Motor neuron (in vitro differentiated cells): ENCODE measurements around the gene ZDHHC17. TPM values are rescaled to one million over a fixed set of nuclear protein-coding genes. Genes with fewer than 3 reads are reported as not detected.
A peak's percentile ranks its signal among the peaks of the same experiment; 100 is the strongest.

Experiments
- ATAC-seq, 8 experiments: fragments of 200-7000 bp; cut with Tn5 transposase; replicated peaks in 6 of 8; 2 replicates each; pipeline ENCODE4 v1.8.0; 2021; ENCODE audit warnings: mild to moderate bottlenecking in 8 of 8, moderate library complexity in 8 of 8
- H3K27ac ChIP-seq, 2 donors: fragments of 250-450 bp; sonication (Bioruptor Pico); 2 replicates each; pipeline ENCODE4 v1.9.0; 2021; ENCODE audit warnings: antibody characterized with exemption in 2 of 2, mild to moderate bottlenecking in 2 of 2, moderate library complexity in 1 of 2
- H3K4me1 ChIP-seq, 2 donors: fragments of 250-450 bp; sonication (Bioruptor Pico); replicated peaks in 1 of 2; 2 replicates each; pipeline ENCODE4 v1.6.1; 2021; ENCODE audit warnings: antibody characterized with exemption in 2 of 2, mild to moderate bottlenecking in 2 of 2, moderate library complexity in 1 of 2
- H3K4me3 ChIP-seq, 5 donors: fragments of 250-450 bp; sonication (Bioruptor Pico); 2 replicates each; pipeline ENCODE4 v1.9.0; 2021; ENCODE audit warnings: antibody characterized with exemption in 5 of 5, mild to moderate bottlenecking in 5 of 5, moderate library complexity in 4 of 5
- WGBS, 10 experiments: fragments of 450-650 bp; shearing (Covaris generic); methylation state at CpG; one replicate each; pipeline ENCODE4 v1.0.0; 2022; 5-methylcytosine and 5-hydroxymethylcytosine counted together
- in situ Hi-C, 9 experiments: fragments of 400-800 bp; cut with MboI; loops; one replicate each; pipeline ENCODE4 v1.15.0; 2021; ENCODE audit warnings: low sequenced_read_pairs in 9 of 9, low pct_unique_long_range_greater_than_20kb in 2 of 9; ENCODE audit not compliant: unreplicated experiment in 9 of 9
- total RNA-seq, 8 experiments: library from RNA; unstranded; fragments of 300-600 nt; gene quantifications; 2 replicates each; pipeline versions ENCODE4 v1.2.3 to v1.2.4, GENCODE V29; 2022

Gene ZDHHC17
- total RNA-seq, 8 experiments from 2014 or later = 25.8 to 77.5 (median 58.1) TPM

DNA sequence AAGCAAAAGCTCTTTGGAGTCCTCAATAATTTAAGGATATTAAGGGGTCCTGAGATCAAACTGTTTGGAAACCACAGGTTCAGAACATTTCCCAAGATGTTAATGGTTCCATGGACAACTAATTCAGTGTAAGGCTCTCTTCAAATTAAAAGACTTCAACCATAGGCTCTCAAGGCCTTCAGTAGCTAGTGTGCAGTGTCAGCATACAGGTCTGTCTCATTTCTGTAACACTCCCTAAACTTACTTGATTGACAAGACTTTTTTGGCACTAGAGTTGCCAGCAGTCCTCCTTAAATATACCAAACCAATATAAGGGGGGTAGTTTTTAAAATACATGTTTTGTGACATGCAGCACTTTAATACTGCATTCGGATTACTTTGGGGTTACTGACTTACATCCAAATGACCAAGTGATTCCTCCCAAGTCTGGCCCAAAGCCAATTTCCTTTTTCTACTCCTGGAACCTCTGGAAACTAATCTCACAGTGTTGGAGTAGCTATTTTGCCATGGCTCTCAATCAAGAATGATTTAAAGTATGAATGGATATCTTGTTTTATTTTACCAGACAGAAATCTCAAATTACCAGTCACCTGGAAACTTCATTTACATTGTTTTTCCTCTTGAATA, 92.2 kb downstream of the ZDHHC17 start:
- no peak for ATAC-seq
- in situ Hi-C loops = no loop called here
- Histone ChIP-seq H3K27ac (no peak overlapping the region), H3K4me3 (no peak overlapping the region), H3K4me1 (peaks cover 0 to 8% of the 10 kb centered on the region in 2 donors)
- 67 to 100% (median 100%) methylated on average over 1 of the region's 1 CpG; no CpG with 5 or more reads in 4 of the 10 experiments for WGBS, 10 experiments

DNA sequence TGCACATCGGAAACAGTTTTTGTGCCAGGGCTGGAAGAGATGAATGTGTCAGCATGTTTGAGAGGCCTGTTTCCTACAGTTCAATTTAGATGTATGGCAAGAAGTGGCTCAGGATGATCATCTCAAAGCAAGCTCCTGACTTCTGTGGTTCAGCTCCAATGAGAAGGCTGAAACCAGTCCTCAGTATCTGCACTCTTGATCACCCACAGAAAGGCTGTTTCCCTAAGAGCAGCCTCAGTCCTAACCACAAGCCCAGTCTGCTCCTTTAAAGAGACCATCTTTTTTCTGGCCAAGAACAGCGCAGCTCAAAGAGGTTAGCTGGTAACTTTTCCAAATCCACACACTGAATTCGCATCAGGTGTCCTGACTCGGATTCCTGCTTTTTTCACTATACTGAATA, 95.7 kb downstream of the ZDHHC17 start:
- no peak for ATAC-seq
- WGBS, 10 experiments = 43 to 100% (median 92%) methylated on average over 1 to 4 of the region's 4 CpGs; no CpG with 5 or more reads in 1 of the 10 experiments
- in situ Hi-C loops = no loop called here
- Histone ChIP-seq H3K4me1 (peaks cover 3 to 16% of the 10 kb centered on the region in 2 donors), H3K27ac (peak overlapping the region in 1 of 2 donors; percentile 27), H3K4me3 (no peak overlapping the region)

DNA sequence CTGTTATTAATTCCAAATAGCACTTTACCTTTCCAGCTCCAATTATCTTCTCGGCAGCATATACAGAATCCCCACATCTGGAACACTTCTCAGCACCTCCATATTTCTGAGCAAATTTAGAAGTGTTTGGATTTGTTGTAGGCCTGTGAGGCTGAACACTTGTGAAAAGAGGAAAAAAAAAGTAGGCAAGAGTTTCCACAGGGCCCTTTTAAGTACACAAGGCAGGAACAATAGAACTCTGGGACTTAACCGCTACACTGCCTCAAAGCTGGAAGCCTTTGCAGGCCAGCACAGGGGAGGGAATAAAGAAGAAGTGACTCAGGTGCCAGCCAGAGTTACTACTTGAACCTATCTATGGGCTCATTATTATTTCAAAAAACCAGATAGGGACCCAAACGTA, 96.3 kb downstream of the ZDHHC17 start:
- Histone ChIP-seq H3K4me3 (no peak overlapping the region), H3K27ac (peak overlapping the region in 1 of 2 donors; percentile 27), H3K4me1 (peaks cover 5 to 22% of the 10 kb centered on the region in 2 donors)
- 57 to 100% (median 92%) methylated on average over 1 to 3 of the region's 3 CpGs; no CpG with 5 or more reads in 2 of the 10 experiments for WGBS, 10 experiments
- peak in 5 of 8 experiments; percentile 29 to 82 (median 52) for ATAC-seq
- in situ Hi-C loops = no loop called here

DNA sequence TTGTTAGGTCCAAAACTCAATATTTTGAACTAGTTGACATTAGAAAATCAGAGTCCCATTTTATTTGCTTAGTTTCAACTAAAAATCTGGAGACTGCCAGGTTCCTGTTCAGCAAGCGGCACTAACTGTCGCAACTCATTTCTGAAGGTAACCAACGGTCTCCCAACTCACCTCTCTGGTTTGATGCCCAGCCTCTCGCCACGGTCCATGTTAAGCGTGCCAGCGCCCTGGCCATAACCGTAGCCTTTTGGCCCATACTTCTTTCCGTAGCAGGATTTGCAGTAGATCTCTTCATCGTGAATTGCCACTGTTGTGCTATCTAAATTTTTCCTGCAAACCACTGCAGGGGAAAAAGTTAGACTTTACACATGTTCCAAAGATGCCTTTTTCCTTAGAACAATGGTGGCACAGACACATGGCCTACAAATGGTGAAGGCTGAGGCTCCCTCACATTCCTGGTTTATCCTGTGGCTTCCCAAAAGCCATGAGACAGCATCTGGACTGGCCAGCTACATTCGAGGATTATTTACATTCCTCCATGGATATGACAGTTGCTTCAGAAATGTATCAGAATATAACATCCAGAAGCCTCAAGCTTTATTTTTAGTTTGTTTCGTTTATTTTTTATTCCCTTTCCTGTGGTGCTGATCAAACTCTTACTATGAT, 99.2 kb downstream of the ZDHHC17 start:
- Histone ChIP-seq H3K27ac (no peak overlapping the region), H3K4me3 (no peak overlapping the region), H3K4me1 (peaks cover 23 to 36% of the 10 kb centered on the region in 2 donors)
- 17 to 90% (median 81%) methylated on average over 1 to 9 of the region's 12 CpGs for WGBS, 10 experiments
- in situ Hi-C loops = no loop called here
- ATAC-seq = peak in 3 of 8 experiments; percentile 52 to 70 (median 57)

GRCh38 chr12:76863837-76864236, 99.9 kb downstream of the ZDHHC17 start:
- peak in 2 of 8 experiments; percentile 8 to 17 for ATAC-seq
- Histone ChIP-seq H3K4me1 (peaks cover 26 to 39% of the 10 kb centered on the region in 2 donors), H3K27ac (no peak overlapping the region), H3K4me3 (no peak overlapping the region)
- 0 to 61% (median 37%) methylated on average over 2 to 4 of the region's 4 CpGs for WGBS, 10 experiments
- in situ Hi-C loops = no loop called here

DNA sequence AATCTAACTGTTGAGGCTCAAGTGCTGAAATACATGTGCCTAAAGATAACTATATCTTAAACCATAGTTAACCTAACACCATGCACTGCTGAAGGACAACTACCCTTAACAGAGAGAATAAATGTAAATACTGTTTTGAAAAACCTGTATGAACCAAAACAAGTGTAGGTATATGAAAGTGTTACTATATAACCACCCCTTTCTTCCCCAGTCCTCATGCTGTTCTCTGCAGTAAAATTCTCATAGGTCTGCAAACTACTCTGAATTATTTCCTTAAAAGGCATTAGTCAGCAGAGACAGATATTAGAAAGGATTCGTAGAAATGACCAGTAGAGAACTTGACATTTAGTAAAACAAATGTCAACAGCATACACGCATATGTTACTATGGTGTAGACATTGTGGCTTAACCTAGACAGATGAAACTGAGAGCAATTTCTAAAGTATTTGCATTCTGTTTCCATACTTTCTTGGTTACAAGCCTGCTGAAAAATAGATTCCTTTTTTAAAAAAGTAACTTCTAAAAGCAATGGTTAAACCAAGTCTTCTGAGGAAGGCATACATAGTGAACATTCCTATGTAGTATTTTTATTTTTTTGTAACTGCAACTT, 101.0 kb downstream of the ZDHHC17 start:
- H3K4me1 ChIP-seq = peaks cover 35 to 47% of the 10 kb centered on the region in 2 donors
- WGBS, 10 experiments = 60 to 100% (median 90%) methylated on average over 2 of the region's 2 CpGs; no CpG with 5 or more reads in 1 of the 10 experiments
- no peak for ATAC-seq
- in situ Hi-C loops = no loop called here
- H3K27ac ChIP-seq = no peak overlapping the region
- H3K4me3 ChIP-seq = no peak overlapping the region

DNA sequence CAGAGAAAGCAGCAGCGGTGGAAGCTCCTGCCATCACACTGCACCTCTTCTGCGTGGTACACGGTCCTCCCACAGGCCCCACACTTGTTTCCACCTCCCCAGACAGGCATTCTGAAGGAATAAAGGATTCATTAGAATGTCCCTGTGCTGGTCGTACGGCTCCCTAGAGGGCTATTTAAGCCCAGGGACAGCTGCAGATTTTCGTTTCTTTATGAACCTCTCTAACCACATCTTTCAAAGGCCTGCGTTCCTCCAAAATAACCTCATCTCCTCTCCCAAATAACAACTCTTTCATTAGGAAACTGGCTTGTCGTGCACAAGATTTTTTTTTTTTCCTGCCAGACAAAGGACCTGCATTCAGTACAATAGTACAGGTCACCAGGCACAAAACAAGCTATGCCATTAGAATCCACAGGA, 102.2 kb downstream of the ZDHHC17 start:
- H3K4me3 ChIP-seq = peak overlapping the region in 3 of 5 donors; percentile 1 to 5 (median 3)
- peak in 6 of 8 experiments; percentile 7 to 89 (median 82) for ATAC-seq
- peak overlapping the region; percentile 16 to 53 for H3K27ac ChIP-seq
- 0 to 67% (median 15%) methylated on average over 1 to 8 of the region's 8 CpGs; no CpG with 5 or more reads in 3 of the 10 experiments for WGBS, 10 experiments
- in situ Hi-C loops = no loop called here
- H3K4me1 ChIP-seq = peaks cover 40 to 42% of the 10 kb centered on the region in 2 donors

GRCh38 chr12:76866726-76867125, 102.8 kb downstream of the ZDHHC17 start:
- peak in 5 of 8 experiments; percentile 11 to 74 (median 42) for ATAC-seq
- Histone ChIP-seq H3K27ac (peak overlapping the region; percentile 16 to 53), H3K4me3 (no peak overlapping the region), H3K4me1 (peaks cover 40 to 43% of the 10 kb centered on the region in 2 donors)
- WGBS, 10 experiments = 30 to 70% (median 52%) methylated on average over 1 to 8 of the region's 8 CpGs
- in situ Hi-C loops = no loop called here

GRCh38 chr12:76871082-76871481, 107.2 kb downstream of the ZDHHC17 start:
- H3K4me3 ChIP-seq = no peak overlapping the region
- ATAC-seq = no peak
- in situ Hi-C loops = no loop called here
- peaks cover 33 to 38% of the 10 kb centered on the region in 2 donors for H3K4me1 ChIP-seq
- no peak overlapping the region for H3K27ac ChIP-seq
- WGBS, 10 experiments = 83 to 100% (median 100%) methylated on average over 1 to 2 of the region's 2 CpGs; no CpG with 5 or more reads in 2 of the 10 experiments

DNA sequence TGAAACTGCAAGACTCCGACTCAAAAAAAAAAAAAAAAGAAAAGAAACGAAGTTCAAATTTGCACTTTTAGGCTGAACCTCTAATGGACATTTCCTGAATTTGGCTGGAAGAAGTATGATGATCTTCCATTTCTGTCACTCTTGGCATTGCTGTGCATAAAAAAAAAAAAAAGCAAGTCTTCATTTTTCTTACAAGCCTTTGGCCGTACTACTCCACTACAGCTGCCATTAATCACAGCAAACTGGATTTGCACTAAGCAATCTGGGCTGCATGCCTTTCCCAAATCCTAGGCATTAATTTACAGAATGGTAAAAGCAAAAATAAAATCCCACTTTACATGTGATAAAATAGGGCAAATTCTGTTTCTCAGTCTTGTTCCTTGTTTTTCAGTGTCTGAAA, 107.8 kb downstream of the ZDHHC17 start:
- WGBS, 10 experiments = 10 to 100% (median 74%) methylated on average over 1 to 3 of the region's 3 CpGs; no CpG with 5 or more reads in 2 of the 10 experiments
- in situ Hi-C loops = no loop called here
- H3K27ac ChIP-seq = no peak overlapping the region
- no peak overlapping the region for H3K4me3 ChIP-seq
- H3K4me1 ChIP-seq = peaks cover 30 to 36% of the 10 kb centered on the region in 2 donors
- no peak for ATAC-seq

DNA sequence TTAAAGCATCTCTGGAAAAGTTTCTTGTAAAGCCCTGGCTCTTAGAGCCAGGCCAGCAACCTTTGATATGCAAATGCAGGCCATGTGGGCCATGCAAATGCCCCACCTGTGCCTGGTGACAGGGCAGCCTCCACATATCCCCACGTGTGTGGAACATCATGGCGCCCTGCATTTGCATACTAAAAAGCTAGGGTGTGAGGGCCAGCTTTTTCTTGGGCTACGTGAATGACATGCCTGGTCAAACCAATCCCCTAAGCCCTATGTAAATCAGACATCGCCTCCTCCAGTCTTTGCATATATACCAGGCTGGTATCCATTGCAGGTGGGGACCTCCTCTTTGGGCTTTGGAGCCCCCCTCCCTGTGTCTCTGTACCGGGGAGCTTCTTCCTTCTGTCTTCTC, 108.5 kb downstream of the ZDHHC17 start:
- Histone ChIP-seq H3K4me1 (peaks cover 35 to 40% of the 10 kb centered on the region in 2 donors), H3K4me3 (no peak overlapping the region), H3K27ac (no peak overlapping the region)
- peak in 3 of 8 experiments; percentile 30 to 51 (median 40) for ATAC-seq
- 51 to 100% (median 80%) methylated on average over 1 to 5 of the region's 5 CpGs; no CpG with 5 or more reads in 3 of the 10 experiments for WGBS, 10 experiments
- in situ Hi-C loops = no loop called here

- 27 to 100% (median 82%) methylated on average over 1 to 3 of the region's 3 CpGs; no CpG with 5 or more reads in 2 of the 10 experiments for WGBS, 10 experiments
- Histone ChIP-seq H3K4me3 (no peak overlapping the region), H3K4me1 (peaks cover 31 to 37% of the 10 kb centered on the region in 2 donors), H3K27ac (no peak overlapping the region)
- in situ Hi-C loops = no loop called here
- no peak for ATAC-seq
These were observed 110.1 kb downstream of the ZDHHC17 start for GRCh38 chr12:76874027-76874426.
